ENCODE results near the gene KMT2D. TPM values are rescaled to one million over a fixed set of nuclear protein-coding genes. Genes with fewer than 3 reads are reported as not detected.

The KMT2D gene
- total and polyA plus RNA-seq, 2 experiments from 2014 or later: 17.6 to 120 TPM

DNA sequence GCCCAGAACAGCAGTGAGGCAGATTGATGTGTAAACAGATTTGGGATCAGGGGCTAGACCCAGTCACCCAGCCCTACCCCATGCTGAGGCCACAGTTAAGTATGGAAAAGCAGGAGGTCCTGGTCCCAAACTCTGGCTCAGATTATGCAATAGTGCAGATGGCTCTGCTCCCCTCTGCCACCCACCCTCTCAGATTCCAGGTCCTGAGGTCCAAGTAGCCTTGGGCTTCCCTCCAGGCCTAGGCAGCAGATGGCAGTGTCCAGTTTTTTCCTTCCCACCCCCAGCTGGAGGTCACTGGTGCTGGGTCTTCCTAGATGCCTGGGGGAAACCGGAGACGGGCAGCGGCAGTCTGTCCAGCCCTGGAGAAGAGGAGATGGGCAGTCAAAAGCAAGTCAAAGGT is 36.8 kb upstream of the KMT2D start:
- no peak for TF ChIP-seq POLR2AphosphoS5 (IDR thresholded peaks at IDR 0.05; ENCODE audit: low read depth)
- TF ChIP-seq CREB1 (CRISPR knock-in tag; IDR thresholded peaks at IDR 0.05; ENCODE audit: low read depth): no peak
- TF ChIP-seq STAT1 (IDR thresholded peaks at IDR 0.05; ENCODE audit: unreplicated experiment): no peak
- no peak for TF ChIP-seq ZNF331 (CRISPR knock-in tag; IDR thresholded peaks at IDR 0.05; ENCODE audit: low read depth)
- no peak for TF ChIP-seq ZNF114 (CRISPR knock-in tag; IDR thresholded peaks at IDR 0.05)
- no peak for TF ChIP-seq EZH2phosphoT487 (IDR thresholded peaks at IDR 0.05; ENCODE audit: unreplicated experiment)
- TF ChIP-seq, protein P1, sequence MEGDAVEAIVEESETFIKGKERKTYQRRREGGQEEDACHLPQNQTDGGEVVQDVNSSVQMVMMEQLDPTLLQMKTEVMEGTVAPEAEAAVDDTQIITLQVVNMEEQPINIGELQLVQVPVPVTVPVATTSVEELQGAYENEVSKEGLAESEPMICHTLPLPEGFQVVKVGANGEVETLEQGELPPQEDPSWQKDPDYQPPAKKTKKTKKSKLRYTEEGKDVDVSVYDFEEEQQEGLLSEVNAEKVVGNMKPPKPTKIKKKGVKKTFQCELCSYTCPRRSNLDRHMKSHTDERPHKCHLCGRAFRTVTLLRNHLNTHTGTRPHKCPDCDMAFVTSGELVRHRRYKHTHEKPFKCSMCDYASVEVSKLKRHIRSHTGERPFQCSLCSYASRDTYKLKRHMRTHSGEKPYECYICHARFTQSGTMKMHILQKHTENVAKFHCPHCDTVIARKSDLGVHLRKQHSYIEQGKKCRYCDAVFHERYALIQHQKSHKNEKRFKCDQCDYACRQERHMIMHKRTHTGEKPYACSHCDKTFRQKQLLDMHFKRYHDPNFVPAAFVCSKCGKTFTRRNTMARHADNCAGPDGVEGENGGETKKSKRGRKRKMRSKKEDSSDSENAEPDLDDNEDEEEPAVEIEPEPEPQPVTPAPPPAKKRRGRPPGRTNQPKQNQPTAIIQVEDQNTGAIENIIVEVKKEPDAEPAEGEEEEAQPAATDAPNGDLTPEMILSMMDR (conservative IDR thresholded peaks at IDR 0.05; ENCODE audit: low read depth in 2 of 2): no peak
- TF ChIP-seq, protein P2, sequence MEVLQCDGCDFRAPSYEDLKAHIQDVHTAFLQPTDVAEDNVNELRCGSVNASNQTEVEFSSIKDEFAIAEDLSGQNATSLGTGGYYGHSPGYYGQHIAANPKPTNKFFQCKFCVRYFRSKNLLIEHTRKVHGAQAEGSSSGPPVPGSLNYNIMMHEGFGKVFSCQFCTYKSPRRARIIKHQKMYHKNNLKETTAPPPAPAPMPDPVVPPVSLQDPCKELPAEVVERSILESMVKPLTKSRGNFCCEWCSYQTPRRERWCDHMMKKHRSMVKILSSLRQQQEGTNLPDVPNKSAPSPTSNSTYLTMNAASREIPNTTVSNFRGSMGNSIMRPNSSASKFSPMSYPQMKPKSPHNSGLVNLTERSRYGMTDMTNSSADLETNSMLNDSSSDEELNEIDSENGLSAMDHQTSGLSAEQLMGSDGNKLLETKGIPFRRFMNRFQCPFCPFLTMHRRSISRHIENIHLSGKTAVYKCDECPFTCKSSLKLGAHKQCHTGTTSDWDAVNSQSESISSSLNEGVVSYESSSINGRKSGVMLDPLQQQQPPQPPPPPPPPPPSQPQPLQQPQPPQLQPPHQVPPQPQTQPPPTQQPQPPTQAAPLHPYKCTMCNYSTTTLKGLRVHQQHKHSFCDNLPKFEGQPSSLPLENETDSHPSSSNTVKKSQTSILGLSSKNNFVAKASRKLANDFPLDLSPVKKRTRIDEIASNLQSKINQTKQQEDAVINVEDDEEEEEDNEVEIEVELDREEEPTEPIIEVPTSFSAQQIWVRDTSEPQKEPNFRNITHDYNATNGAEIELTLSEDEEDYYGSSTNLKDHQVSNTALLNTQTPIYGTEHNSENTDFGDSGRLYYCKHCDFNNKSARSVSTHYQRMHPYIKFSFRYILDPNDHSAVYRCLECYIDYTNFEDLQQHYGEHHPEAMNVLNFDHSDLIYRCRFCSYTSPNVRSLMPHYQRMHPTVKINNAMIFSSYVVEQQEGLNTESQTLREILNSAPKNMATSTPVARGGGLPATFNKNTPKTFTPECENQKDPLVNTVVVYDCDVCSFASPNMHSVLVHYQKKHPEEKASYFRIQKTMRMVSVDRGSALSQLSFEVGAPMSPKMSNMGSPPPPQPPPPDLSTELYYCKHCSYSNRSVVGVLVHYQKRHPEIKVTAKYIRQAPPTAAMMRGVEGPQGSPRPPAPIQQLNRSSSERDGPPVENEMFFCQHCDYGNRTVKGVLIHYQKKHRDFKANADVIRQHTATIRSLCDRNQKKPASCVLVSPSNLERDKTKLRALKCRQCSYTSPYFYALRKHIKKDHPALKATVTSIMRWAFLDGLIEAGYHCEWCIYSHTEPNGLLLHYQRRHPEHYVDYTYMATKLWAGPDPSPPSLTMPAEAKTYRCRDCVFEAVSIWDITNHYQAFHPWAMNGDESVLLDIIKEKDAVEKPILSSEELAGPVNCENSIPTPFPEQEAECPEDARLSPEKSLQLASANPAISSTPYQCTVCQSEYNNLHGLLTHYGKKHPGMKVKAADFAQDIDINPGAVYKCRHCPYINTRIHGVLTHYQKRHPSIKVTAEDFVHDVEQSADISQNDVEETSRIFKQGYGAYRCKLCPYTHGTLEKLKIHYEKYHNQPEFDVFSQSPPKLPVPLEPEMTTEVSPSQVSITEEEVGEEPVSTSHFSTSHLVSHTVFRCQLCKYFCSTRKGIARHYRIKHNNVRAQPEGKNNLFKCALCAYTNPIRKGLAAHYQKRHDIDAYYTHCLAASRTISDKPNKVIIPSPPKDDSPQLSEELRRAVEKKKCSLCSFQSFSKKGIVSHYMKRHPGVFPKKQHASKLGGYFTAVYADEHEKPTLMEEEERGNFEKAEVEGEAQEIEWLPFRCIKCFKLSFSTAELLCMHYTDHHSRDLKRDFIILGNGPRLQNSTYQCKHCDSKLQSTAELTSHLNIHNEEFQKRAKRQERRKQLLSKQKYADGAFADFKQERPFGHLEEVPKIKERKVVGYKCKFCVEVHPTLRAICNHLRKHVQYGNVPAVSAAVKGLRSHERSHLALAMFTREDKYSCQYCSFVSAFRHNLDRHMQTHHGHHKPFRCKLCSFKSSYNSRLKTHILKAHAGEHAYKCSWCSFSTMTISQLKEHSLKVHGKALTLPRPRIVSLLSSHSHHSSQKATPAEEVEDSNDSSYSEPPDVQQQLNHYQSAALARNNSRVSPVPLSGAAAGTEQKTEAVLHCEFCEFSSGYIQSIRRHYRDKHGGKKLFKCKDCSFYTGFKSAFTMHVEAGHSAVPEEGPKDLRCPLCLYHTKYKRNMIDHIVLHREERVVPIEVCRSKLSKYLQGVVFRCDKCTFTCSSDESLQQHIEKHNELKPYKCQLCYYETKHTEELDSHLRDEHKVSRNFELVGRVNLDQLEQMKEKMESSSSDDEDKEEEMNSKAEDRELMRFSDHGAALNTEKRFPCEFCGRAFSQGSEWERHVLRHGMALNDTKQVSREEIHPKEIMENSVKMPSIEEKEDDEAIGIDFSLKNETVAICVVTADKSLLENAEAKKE (CRISPR knock-in tag; IDR thresholded peaks at IDR 0.05): no peak
- TF ChIP-seq, protein P3, sequence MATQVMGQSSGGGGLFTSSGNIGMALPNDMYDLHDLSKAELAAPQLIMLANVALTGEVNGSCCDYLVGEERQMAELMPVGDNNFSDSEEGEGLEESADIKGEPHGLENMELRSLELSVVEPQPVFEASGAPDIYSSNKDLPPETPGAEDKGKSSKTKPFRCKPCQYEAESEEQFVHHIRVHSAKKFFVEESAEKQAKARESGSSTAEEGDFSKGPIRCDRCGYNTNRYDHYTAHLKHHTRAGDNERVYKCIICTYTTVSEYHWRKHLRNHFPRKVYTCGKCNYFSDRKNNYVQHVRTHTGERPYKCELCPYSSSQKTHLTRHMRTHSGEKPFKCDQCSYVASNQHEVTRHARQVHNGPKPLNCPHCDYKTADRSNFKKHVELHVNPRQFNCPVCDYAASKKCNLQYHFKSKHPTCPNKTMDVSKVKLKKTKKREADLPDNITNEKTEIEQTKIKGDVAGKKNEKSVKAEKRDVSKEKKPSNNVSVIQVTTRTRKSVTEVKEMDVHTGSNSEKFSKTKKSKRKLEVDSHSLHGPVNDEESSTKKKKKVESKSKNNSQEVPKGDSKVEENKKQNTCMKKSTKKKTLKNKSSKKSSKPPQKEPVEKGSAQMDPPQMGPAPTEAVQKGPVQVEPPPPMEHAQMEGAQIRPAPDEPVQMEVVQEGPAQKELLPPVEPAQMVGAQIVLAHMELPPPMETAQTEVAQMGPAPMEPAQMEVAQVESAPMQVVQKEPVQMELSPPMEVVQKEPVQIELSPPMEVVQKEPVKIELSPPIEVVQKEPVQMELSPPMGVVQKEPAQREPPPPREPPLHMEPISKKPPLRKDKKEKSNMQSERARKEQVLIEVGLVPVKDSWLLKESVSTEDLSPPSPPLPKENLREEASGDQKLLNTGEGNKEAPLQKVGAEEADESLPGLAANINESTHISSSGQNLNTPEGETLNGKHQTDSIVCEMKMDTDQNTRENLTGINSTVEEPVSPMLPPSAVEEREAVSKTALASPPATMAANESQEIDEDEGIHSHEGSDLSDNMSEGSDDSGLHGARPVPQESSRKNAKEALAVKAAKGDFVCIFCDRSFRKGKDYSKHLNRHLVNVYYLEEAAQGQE (IDR thresholded peaks at IDR 0.05; ENCODE audit: unreplicated experiment): no peak
- TF ChIP-seq, protein P4, sequence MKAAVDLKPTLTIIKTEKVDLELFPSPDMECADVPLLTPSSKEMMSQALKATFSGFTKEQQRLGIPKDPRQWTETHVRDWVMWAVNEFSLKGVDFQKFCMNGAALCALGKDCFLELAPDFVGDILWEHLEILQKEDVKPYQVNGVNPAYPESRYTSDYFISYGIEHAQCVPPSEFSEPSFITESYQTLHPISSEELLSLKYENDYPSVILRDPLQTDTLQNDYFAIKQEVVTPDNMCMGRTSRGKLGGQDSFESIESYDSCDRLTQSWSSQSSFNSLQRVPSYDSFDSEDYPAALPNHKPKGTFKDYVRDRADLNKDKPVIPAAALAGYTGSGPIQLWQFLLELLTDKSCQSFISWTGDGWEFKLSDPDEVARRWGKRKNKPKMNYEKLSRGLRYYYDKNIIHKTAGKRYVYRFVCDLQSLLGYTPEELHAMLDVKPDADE (IDR thresholded peaks at IDR 0.05): no peak
- no peak for TF ChIP-seq NANOG (IDR thresholded peaks at IDR 0.05; ENCODE audit: borderline replicate concordance)
- TF ChIP-seq JUNB (IDR thresholded peaks at IDR 0.05; ENCODE audit: unreplicated experiment): no peak
- TF ChIP-seq EZH2 (IDR thresholded peaks at IDR 0.05; ENCODE audit: low read depth, unreplicated experiment): no peak
- Mint-ChIP-seq H3K36me3 (ENCODE audit: low read depth) (peaks cover 34% of the 10 kb centered on the region), H3K4me3 (no peak overlapping the region), H3K27ac (no peak overlapping the region), H3K9me3 (no peaks in the 10 kb centered on the region), H3K4me1 (peaks cover 28% of the 10 kb centered on the region), H3K27me3 (ENCODE audit: insufficient read depth, low read depth, poor library complexity) (peaks cover 38% of the 10 kb centered on the region)
- peaks cover 25% of the 10 kb centered on the region for H3K4me1 ChIP-seq (ENCODE audit: insufficient read depth)
- no peak overlapping the region for H3K4me3 ChIP-seq
- peaks cover 7% of the 10 kb centered on the region; the same call in 1 of the 2 replicates for H3F3A ChIP-seq (replicated peaks; ENCODE audit: low read depth)
- no peaks in the 10 kb centered on the region for H3K79me2 ChIP-seq (replicated peaks; ENCODE audit: insufficient read depth)
- no peak overlapping the region for H2AFZ ChIP-seq
- H4K20me1 ChIP-seq (replicated peaks; ENCODE audit: insufficient read depth): peaks cover 17% of the 10 kb centered on the region
- no peak for ATAC-seq
- H3K27me3 ChIP-seq (ENCODE audit: insufficient read depth): peaks cover 41% of the 10 kb centered on the region
- no peak for DNase-seq (ENCODE audit: low spot score)
- H3K27ac ChIP-seq (ENCODE audit: low read depth): no peak overlapping the region
- H3K4me2 ChIP-seq: no peak overlapping the region
- peaks cover 4% of the 10 kb centered on the region; the same call in 1 of the 2 replicates for H3K36me3 ChIP-seq (ENCODE audit: insufficient read depth)
- no peaks in the 10 kb centered on the region for H3K9me2 ChIP-seq (ENCODE audit: insufficient read depth)

All from GM23338 (cell line).